ENCODE measurements around the gene RYR1. TPM values are rescaled to one million over a fixed set of nuclear protein-coding genes. Genes with fewer than 3 reads are reported as not detected.
"Not testable (repeated sequence)": the region's sequence is repeated elsewhere in the genome, so short reads cannot be mapped to it uniquely, and the experiment has no call there.

The RYR1 gene
- total and polyA plus RNA-seq, 2 donors from 2014 or later: 0.69 to 2.8 TPM

DNA sequence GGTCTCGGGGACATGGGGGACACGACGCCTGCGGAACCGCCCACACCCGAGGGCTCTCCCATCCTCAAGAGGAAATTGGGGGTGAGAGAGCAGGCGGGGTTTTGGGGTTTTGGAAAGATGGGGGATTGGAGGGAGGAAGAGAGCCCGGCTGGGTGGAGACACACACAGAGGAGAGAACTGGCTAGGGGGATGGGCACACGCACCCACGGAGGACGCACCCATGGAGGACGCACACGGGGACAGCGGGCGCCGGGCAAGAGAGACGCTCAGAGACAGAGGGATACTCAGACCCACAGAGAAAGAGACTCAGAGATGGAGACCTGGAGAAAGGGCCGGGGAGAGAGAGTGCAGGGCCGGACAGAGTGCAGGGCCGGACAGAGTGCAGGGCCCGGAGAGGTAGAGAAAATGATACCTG lies 132.2 kb downstream of the RYR1 start:
- DNase-seq (no peak), FAIRE-seq (no peak)
- no peaks in the 10 kb centered on the region for H3K36me3 ChIP-seq (ENCODE audit: control insufficient read depth in 2 of 3, insufficient read depth in 3 of 3, low read length in 3 of 3)
- H3K4me1 ChIP-seq (ENCODE audit: control insufficient read depth in 2 of 3, insufficient read depth in 2 of 3, low read depth in 1 of 3, low read length in 3 of 3): no peaks in the 10 kb centered on the region
- TF ChIP-seq, protein P1, sequence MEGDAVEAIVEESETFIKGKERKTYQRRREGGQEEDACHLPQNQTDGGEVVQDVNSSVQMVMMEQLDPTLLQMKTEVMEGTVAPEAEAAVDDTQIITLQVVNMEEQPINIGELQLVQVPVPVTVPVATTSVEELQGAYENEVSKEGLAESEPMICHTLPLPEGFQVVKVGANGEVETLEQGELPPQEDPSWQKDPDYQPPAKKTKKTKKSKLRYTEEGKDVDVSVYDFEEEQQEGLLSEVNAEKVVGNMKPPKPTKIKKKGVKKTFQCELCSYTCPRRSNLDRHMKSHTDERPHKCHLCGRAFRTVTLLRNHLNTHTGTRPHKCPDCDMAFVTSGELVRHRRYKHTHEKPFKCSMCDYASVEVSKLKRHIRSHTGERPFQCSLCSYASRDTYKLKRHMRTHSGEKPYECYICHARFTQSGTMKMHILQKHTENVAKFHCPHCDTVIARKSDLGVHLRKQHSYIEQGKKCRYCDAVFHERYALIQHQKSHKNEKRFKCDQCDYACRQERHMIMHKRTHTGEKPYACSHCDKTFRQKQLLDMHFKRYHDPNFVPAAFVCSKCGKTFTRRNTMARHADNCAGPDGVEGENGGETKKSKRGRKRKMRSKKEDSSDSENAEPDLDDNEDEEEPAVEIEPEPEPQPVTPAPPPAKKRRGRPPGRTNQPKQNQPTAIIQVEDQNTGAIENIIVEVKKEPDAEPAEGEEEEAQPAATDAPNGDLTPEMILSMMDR (IDR thresholded peaks at IDR 0.05; ENCODE audit: borderline replicate concordance, extremely low read depth, insufficient read depth): no peak
- no peak overlapping the region for H3K27ac ChIP-seq (ENCODE audit: low read depth in 2 of 2, low read length in 2 of 2)
- H3K9me3 ChIP-seq (ENCODE audit: control insufficient read depth in 2 of 3, insufficient read depth in 1 of 3, low read length in 3 of 3): no peaks in the 10 kb centered on the region
- H3K4me3 ChIP-seq (ENCODE audit: low read length in 3 of 3): no peak overlapping the region
- no peaks in the 10 kb centered on the region for H3K27me3 ChIP-seq (ENCODE audit: control insufficient read depth, insufficient read depth, low read length)
- H3K9ac ChIP-seq (ENCODE audit: low read length in 3 of 3): no peak overlapping the region
- intact Hi-C loops (cut with DNase I): no loop called here

DNA sequence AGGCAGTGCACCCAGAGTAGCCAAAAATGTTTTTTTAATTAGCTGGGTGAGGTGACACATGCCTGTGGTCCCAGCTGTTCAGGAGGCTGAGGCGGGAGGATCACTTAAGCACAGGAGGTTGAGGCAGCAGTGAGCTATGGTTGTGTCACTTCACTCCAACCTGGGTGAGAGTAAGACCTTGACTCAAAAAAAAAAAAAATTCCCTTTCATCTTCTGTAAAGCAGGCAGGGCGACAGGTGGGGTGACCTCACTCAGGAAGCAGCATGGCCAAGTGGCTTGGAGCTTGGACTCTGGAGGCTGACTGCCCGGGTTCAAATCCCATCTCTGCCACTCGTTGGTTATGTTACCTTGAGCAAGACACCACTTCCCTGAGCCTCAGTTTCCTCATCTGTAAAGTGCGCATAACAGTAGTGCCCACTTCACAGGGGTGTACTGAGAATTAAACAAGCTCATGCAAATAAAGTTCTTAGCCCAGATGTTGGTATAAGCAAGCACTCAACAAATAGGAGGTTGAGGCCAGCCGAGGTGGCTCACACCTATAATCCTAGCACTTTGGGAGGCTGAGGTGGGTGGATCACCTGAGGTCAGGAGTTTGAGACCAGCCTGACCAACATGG lies 136.0 kb downstream of the RYR1 start:
- TF ChIP-seq, protein P1 (IDR thresholded peaks at IDR 0.05; ENCODE audit: borderline replicate concordance, extremely low read depth, insufficient read depth): no peak

DNA sequence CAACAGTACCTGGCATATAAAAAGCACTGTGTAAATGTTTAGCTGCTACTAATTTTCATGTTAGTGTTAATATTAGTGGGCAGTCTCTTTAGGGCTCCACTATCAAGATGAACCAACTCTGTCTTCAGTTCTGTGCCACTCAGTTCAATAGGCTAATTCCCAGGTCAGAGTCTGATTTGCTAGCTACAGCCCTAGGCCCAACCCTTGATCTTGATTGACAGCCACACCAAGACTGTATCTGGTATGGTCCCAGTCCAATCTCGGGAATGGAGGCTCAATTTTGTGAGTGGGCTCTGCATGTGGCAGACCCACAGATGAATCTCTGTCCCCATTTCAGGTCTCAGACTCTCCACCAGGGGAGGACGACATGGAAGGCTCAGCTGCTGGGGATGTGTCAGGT lies 138.2 kb downstream of the RYR1 start:
- H3K9ac ChIP-seq (ENCODE audit: low read length in 3 of 3): no peak overlapping the region
- H3K9me3 ChIP-seq (ENCODE audit: control insufficient read depth in 2 of 3, insufficient read depth in 1 of 3, low read length in 3 of 3): no peaks in the 10 kb centered on the region
- FAIRE-seq (no peak), DNase-seq (no peak)
- no peaks in the 10 kb centered on the region for H3K36me3 ChIP-seq (ENCODE audit: control insufficient read depth in 2 of 3, insufficient read depth in 3 of 3, low read length in 3 of 3)
- no peaks in the 10 kb centered on the region for H3K4me1 ChIP-seq (ENCODE audit: control insufficient read depth in 2 of 3, insufficient read depth in 2 of 3, low read depth in 1 of 3, low read length in 3 of 3)
- no peak overlapping the region for H3K4me3 ChIP-seq (ENCODE audit: low read length in 3 of 3)
- no peak overlapping the region for H3K27ac ChIP-seq (ENCODE audit: low read depth in 2 of 2, low read length in 2 of 2)
- intact Hi-C loops (cut with DNase I): no loop called here
- TF ChIP-seq, protein P1 (IDR thresholded peaks at IDR 0.05; ENCODE audit: borderline replicate concordance, extremely low read depth, insufficient read depth): no peak
- H3K27me3 ChIP-seq (ENCODE audit: control insufficient read depth, insufficient read depth, low read length): no peaks in the 10 kb centered on the region

More for the DNA sequence above, 136.0 kb downstream of the RYR1 start:
- Histone ChIP-seq H3K27me3 (ENCODE audit: control insufficient read depth, insufficient read depth, low read length) (no peaks in the 10 kb centered on the region), H3K36me3 (ENCODE audit: control insufficient read depth in 2 of 3, insufficient read depth in 3 of 3, low read length in 3 of 3) (no peaks in the 10 kb centered on the region), H3K4me1 (ENCODE audit: control insufficient read depth in 2 of 3, insufficient read depth in 2 of 3, low read depth in 1 of 3, low read length in 3 of 3) (no peaks in the 10 kb centered on the region), H3K9me3 (ENCODE audit: control insufficient read depth in 2 of 3, insufficient read depth in 1 of 3, low read length in 3 of 3) (no peaks in the 10 kb centered on the region), H3K4me3 (ENCODE audit: low read length in 3 of 3) (no peak overlapping the region), H3K9ac (ENCODE audit: low read length in 3 of 3) (no peak overlapping the region), H3K27ac (ENCODE audit: low read depth in 2 of 2, low read length in 2 of 2) (no peak overlapping the region)
- FAIRE-seq (no peak), DNase-seq (no peak)
- intact Hi-C loops (cut with DNase I): no loop called here

DNA sequence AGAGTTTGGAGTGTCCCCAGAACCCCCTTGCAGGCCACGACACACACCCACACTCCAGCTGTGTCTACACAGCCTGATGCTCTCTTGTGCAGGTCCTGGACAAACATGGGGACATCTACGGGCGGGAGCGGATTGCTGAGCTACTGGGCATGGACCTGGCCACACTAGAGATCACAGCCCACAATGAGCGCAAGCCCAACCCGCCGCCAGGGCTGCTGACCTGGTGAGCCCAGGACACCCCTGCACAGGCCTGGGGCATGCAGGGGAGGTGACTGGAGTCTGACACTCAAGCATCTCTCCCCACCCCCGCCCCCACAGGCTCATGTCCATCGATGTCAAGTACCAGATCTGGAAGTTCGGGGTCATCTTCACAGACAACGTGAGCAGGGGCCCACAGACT lies 144.3 kb downstream of the RYR1 start:
- DNase-seq: no peak
- intact Hi-C loops (cut with DNase I): no loop called here

DNA sequence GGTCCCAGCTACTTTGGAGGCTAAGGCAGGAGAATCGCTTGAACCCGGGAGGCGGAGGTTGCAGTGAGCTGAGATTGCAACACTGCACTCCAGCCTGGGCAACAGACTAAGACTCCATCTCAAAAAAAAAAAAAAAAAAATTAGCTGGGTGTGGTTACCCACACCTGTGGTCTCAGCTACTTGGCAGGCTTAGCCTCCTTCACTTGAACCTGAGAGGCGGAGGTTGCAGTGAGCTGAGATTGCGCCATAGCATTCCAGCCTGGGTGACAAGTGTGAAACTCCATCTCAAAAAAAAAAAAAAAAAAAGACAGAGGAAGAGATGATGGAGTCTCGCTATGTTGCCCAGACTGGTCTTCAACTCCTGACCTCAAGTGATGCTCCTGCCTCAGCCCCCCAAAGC lies 145.8 kb downstream of the RYR1 start:
- H3K9ac ChIP-seq (ENCODE audit: low read length in 3 of 3); H3K9me3 ChIP-seq (ENCODE audit: control insufficient read depth in 2 of 3, insufficient read depth in 1 of 3, low read length in 3 of 3); intact Hi-C loops (cut with DNase I); H3K27ac ChIP-seq (ENCODE audit: low read depth in 2 of 2, low read length in 2 of 2); H3K4me1 ChIP-seq (ENCODE audit: control insufficient read depth in 2 of 3, insufficient read depth in 2 of 3, low read depth in 1 of 3, low read length in 3 of 3); H3K4me3 ChIP-seq (ENCODE audit: low read length in 3 of 3); H3K36me3 ChIP-seq (ENCODE audit: control insufficient read depth in 2 of 3, insufficient read depth in 3 of 3, low read length in 3 of 3); H3K27me3 ChIP-seq (ENCODE audit: control insufficient read depth, insufficient read depth, low read length); FAIRE-seq; DNase-seq: not testable (repeated sequence)

More for the DNA sequence above, 144.3 kb downstream of the RYR1 start:
- no peak for FAIRE-seq
- Histone ChIP-seq H3K9me3 (ENCODE audit: control insufficient read depth in 2 of 3, insufficient read depth in 1 of 3, low read length in 3 of 3) (no peaks in the 10 kb centered on the region), H3K4me3 (ENCODE audit: low read length in 3 of 3) (no peak overlapping the region), H3K27ac (ENCODE audit: low read depth in 2 of 2, low read length in 2 of 2) (no peak overlapping the region), H3K9ac (ENCODE audit: low read length in 3 of 3) (no peak overlapping the region), H3K4me1 (ENCODE audit: control insufficient read depth in 2 of 3, insufficient read depth in 2 of 3, low read depth in 1 of 3, low read length in 3 of 3) (no peaks in the 10 kb centered on the region), H3K27me3 (ENCODE audit: control insufficient read depth, insufficient read depth, low read length) (no peaks in the 10 kb centered on the region), H3K36me3 (ENCODE audit: control insufficient read depth in 2 of 3, insufficient read depth in 3 of 3, low read length in 3 of 3) (no peaks in the 10 kb centered on the region)
- TF ChIP-seq, protein P1 (IDR thresholded peaks at IDR 0.05; ENCODE audit: borderline replicate concordance, extremely low read depth, insufficient read depth): no peak
